ENCODE measurements around the gene ARID1B. TPM values are rescaled to one million over a fixed set of nuclear protein-coding genes. Genes with fewer than 3 reads are reported as not detected.

ARID1B gene
- total and polyA plus RNA-seq, 9 of the 15 experiments (the other 6 are each of a cell fraction or from before 2014, with no cell fraction given) = 12.5 to 50.5 (median 25.8) TPM

- Histone ChIP-seq H3K36me3 (ENCODE audit: control insufficient read depth, insufficient read depth, low read length) (no peaks in the 10 kb centered on the region), H3K9me3 (replicated peaks; ENCODE audit: control insufficient read depth, insufficient read depth, low read depth, low read length) (no peaks in the 10 kb centered on the region), H3K27me3 (ENCODE audit: control insufficient read depth in 2 of 2, insufficient read depth in 2 of 2, low read length in 2 of 2) (no peaks in the 10 kb centered on the region), H3K9me1 (ENCODE audit: control insufficient read depth, insufficient read depth, low read length) (no peaks in the 10 kb centered on the region), H2AFZ (ENCODE audit: low read depth, low read length) (no peak overlapping the region), H3K4me2 (ENCODE audit: insufficient read depth, low read length) (no peak overlapping the region), H4K20me1 (replicated peaks; ENCODE audit: control insufficient read depth, insufficient read depth, low read length) (peaks cover 13% of the 10 kb centered on the region), H3K4me3 (no peak overlapping the region), H3K4me1 (replicated peaks in 1 of 2; ENCODE audit: control insufficient read depth in 2 of 2, insufficient read depth in 2 of 2, low read length in 2 of 2) (peaks cover 9 to 21% of the 10 kb centered on the region in 2 experiments), H3K79me2 (ENCODE audit: control insufficient read depth, insufficient read depth, low read length) (peaks cover 66% of the 10 kb centered on the region), H3K9ac (ENCODE audit: insufficient read depth in 1 of 2, low read depth in 2 of 2, low read length in 2 of 2) (no peak overlapping the region), H3K27ac (ENCODE audit: extremely low read depth, low read depth, low read length) (no peak overlapping the region)
- DNase-seq (ENCODE audit: extremely low read depth in 1 of 4, low spot score in 3 of 4) = no peak
- in situ Hi-C loops (cut with MboI) = no loop called here
- ChIA-PET POLR2A (interaction anchor here (1.1 kb wide), 1 partner anchor 12 kb away, joined by 3 read pairs; no protein-coding TSS in a partner anchor), CTCF (ENCODE audit: low intra/inter-chr PET ratio) (no interaction called here)
- 81% methylated on average over 2 of the region's 2 CpGs for WGBS (ENCODE audit: insufficient coverage, low coverage, missing lambda C conversion rate)
- TF ChIP-seq ZBTB11 (CRISPR knock-in tag; IDR thresholded peaks at IDR 0.05) = no peak
- no peak for TF ChIP-seq RAD51 (IDR thresholded peaks at IDR 0.05; ENCODE audit: borderline replicate concordance, low read depth)
- TF ChIP-seq THAP7 (CRISPR knock-in tag; IDR thresholded peaks at IDR 0.05) = no peak
- TF ChIP-seq ZNF184 (CRISPR knock-in tag; IDR thresholded peaks at IDR 0.05) = no peak
- no peak for TF ChIP-seq ZBTB1 (CRISPR knock-in tag; IDR thresholded peaks at IDR 0.05; ENCODE audit: borderline replicate concordance, low read depth)
- TF ChIP-seq CBX3 (IDR thresholded peaks at IDR 0.05; ENCODE audit: borderline replicate concordance in 1 of 2, low read length in 2 of 2) = no peak
- TF ChIP-seq ZBTB26 (CRISPR knock-in tag; IDR thresholded peaks at IDR 0.05) = no peak
- TF ChIP-seq ZNF316 (IDR thresholded peaks at IDR 0.05) = peak; percentile 69
- TF ChIP-seq ZBTB9 (CRISPR knock-in tag; IDR thresholded peaks at IDR 0.05) = no peak
- TF ChIP-seq MYBL2 (IDR thresholded peaks at IDR 0.05; ENCODE audit: low read depth) = no peak
- TF ChIP-seq MYBL2 (CRISPR knock-in tag; IDR thresholded peaks at IDR 0.05; ENCODE audit: borderline replicate concordance) = no peak
- TF ChIP-seq C11orf30 (IDR thresholded peaks at IDR 0.05; ENCODE audit: low read depth) = peak; percentile 53
- TF ChIP-seq POLR2A (conservative IDR thresholded peaks at IDR 0.05) = no peak
- no peak for TF ChIP-seq KAT7 (CRISPR knock-in tag; IDR thresholded peaks at IDR 0.05; ENCODE audit: borderline replicate concordance)
- BruUV-seq (replicated peaks) = no TSS peak
- intact Hi-C loops (cut with micrococcal nuclease) = no loop called here
- no peak for FAIRE-seq
- ATAC-seq = no peak
Measured at GRCh38 chr6:156993713-156994112, 216.5 kb downstream of the ARID1B start.
